Activated CD4-positive, alpha-beta T cell treated with anti-CD3 and anti-CD28 coated beads for 48 hours (primary cell): ENCODE results near the gene NR2F1-AS1.
"Not testable (repeated sequence)": the region's sequence is repeated elsewhere in the genome, so short reads cannot be mapped to it uniquely, and the experiment has no call there.

Source experiments
- DNase-seq: peaks from one replicate; pipeline ENCODE4 v3.0.0-alpha.2; 2020

Gene NR2F1-AS1

GRCh38 chr5:93422652-93423280 lies 158.3 kb downstream of the NR2F1-AS1 start:
- no peak for DNase-seq

- DNase-seq = no peak
Measured at GRCh38 chr5:93421987-93422401, 159.0 kb downstream of the NR2F1-AS1 start.

GRCh38 chr5:93421468-93421867 lies 159.6 kb downstream of the NR2F1-AS1 start:
- DNase-seq = no peak

GRCh38 chr5:93417490-93417889 lies 163.5 kb downstream of the NR2F1-AS1 start:
- DNase-seq = no peak

- DNase-seq = no peak
Measured at GRCh38 chr5:93415819-93416218, 165.2 kb downstream of the NR2F1-AS1 start.

- DNase-seq = no peak
Measured at GRCh38 chr5:93411716-93412115, 169.3 kb downstream of the NR2F1-AS1 start.

GRCh38 chr5:93409691-93410090 lies 171.3 kb downstream of the NR2F1-AS1 start:
- DNase-seq = no peak

GRCh38 chr5:93407454-93407853 lies 173.6 kb downstream of the NR2F1-AS1 start:
- DNase-seq = no peak

GRCh38 chr5:93406971-93407401 lies 174.0 kb downstream of the NR2F1-AS1 start:
- no peak for DNase-seq

GRCh38 chr5:93404246-93404645 lies 176.8 kb downstream of the NR2F1-AS1 start:
- DNase-seq = no peak

- no peak for DNase-seq
Measured at GRCh38 chr5:93403141-93403928, 177.7 kb downstream of the NR2F1-AS1 start.

GRCh38 chr5:93402451-93402850 lies 178.6 kb downstream of the NR2F1-AS1 start:
- DNase-seq = no peak

GRCh38 chr5:93401634-93402213 lies 179.3 kb downstream of the NR2F1-AS1 start:
- no peak for DNase-seq

- no peak for DNase-seq
Measured at GRCh38 chr5:93399675-93400074, 181.3 kb downstream of the NR2F1-AS1 start.

GRCh38 chr5:93395971-93396379 lies 185.0 kb downstream of the NR2F1-AS1 start:
- no peak for DNase-seq

GRCh38 chr5:93395010-93395409 lies 186.0 kb downstream of the NR2F1-AS1 start:
- no peak for DNase-seq

GRCh38 chr5:93394301-93394700 lies 186.7 kb downstream of the NR2F1-AS1 start:
- no peak for DNase-seq

GRCh38 chr5:93391169-93391568 lies 189.8 kb downstream of the NR2F1-AS1 start:
- not testable (repeated sequence) for DNase-seq

- DNase-seq = no peak
Measured at GRCh38 chr5:93385655-93386054, 195.4 kb downstream of the NR2F1-AS1 start.

- DNase-seq = no peak
Measured at GRCh38 chr5:93384995-93385394, 196.0 kb downstream of the NR2F1-AS1 start.

GRCh38 chr5:93384026-93384425 lies 197.0 kb downstream of the NR2F1-AS1 start:
- DNase-seq = no peak

GRCh38 chr5:93382188-93382825 lies 198.7 kb downstream of the NR2F1-AS1 start:
- no peak for DNase-seq

GRCh38 chr5:93381057-93381456 lies 200.0 kb downstream of the NR2F1-AS1 start:
- no peak for DNase-seq

GRCh38 chr5:93378073-93378472 lies 202.9 kb downstream of the NR2F1-AS1 start:
- DNase-seq = no peak
